Uterus (tissue), 4 donors: Measurements from ENCODE around the gene MAPK8IP2. TPM values are rescaled to one million over a fixed set of nuclear protein-coding genes. Genes with fewer than 3 reads are reported as not detected.

ENCODE experiments used
- DNase-seq, 2 donors: peaks; one replicate each; pipeline ENCODE4 v3.0.0-alpha.2; 2019 to 2020
- H3K27ac ChIP-seq, 2 donors: fragments of 200-600 bp; sonication (generic); 1 replicate in 1 of 2; 2 replicates in 1 of 2; pipeline ENCODE4 v1.5.1; 2016 to 2018
- H3K27me3 ChIP-seq, 2 donors: fragments of 200-600 bp; sonication (generic); one replicate each; pipeline ENCODE4 v1.5.1; 2018 to 2019; ENCODE audit warnings: control low read depth in 1 of 2
- H3K36me3 ChIP-seq, 2 donors: fragments of 200-600 bp; sonication (generic); one replicate each; pipeline ENCODE4 v1.5.1; 2019; ENCODE audit warnings: control low read depth in 1 of 2
- H3K4me1 ChIP-seq, 2 donors: fragments of 200-600 bp; sonication (generic); one replicate each; pipeline ENCODE4 v1.5.1; 2018 to 2019; ENCODE audit warnings: control low read depth in 1 of 2
- H3K4me3 ChIP-seq, 2 donors: fragments of 200-600 bp; sonication (generic); 1 replicate in 1 of 2; 2 replicates in 1 of 2; pipeline ENCODE4 v1.5.1; 2018 to 2019; ENCODE audit warnings: mild to moderate bottlenecking in 1 of 2
- H3K9me3 ChIP-seq, 2 donors: fragments of 200-600 bp; sonication (generic); one replicate each; pipeline ENCODE4 v1.5.1; 2019; ENCODE audit warnings: control low read depth in 1 of 2
- POLR2A ChIP-seq, 2 donors: fragments of 450-650 bp; IDR thresholded peaks; one replicate each; pipeline ENCODE4 v1.6.1; 2016; ENCODE audit warnings: antibody characterized with exemption in 2 of 2, mild to moderate bottlenecking in 1 of 2, moderate library complexity in 1 of 2
- intact Hi-C: fragments of 100-400 bp; cut with DNase I; formaldehyde crosslinking; loops from one replicate; pipeline ENCODE4 v1.15.1; 2023; ENCODE audit warnings: low total_unique reads
- total RNA-seq, 4 donors: library from RNA; depleted of rRNA in 3 of 4; stranded (reverse); fragments of >200 nt in 3 of 4; gene quantifications; one replicate each; pipeline versions ENCODE4 v1.1.0 to v1.2.4, GENCODE V29; 2014 to 2023
- TF ChIP-seq, protein P1 (sequence below), 4 experiments: fragments of 200-600 bp in 2 of 4; fragments of 450-650 bp in 2 of 4; sonication (generic) in 2 of 4; IDR thresholded peaks; one replicate each; pipeline ENCODE4 v1.5.1; 2016 to 2019; ENCODE audit warnings: antibody characterized with exemption in 4 of 4, mild to moderate bottlenecking in 2 of 4, moderate library complexity in 1 of 4
- donor health status: DM: yes; HTN: yes; CAD: no.

Gene MAPK8IP2
- total RNA-seq, 4 donors from 2014 or later: 1.7 to 6.1 (median 5.2) TPM; not detected in 1

DNA sequence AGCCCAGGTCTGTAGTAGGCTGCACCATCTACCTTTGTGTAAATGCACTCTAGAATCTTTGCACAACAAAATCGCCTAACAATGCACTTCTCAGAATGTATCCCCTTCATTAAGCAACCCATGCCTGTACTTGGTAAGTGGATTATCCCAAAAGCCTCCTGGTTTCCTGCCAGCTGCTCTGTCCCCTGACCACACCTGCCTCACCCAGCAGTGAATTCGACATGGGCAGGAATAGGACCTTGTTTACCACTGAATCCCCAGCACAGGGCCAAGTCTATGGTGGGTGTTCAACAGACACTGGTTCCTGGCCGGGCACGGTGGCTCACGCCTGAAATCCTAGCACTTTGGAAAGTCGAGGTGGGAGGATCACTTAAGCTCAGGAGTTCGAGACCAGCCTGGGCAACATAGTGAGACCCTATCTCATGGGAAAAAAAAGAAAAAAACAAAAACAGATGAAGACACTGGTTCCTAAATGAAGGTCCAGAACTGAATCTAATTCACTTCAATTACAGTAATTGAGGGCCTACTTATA lies 32.8 kb upstream of the MAPK8IP2 start:
- no peaks in the 10 kb centered on the region for H3K9me3 ChIP-seq
- H3K36me3 ChIP-seq: no peaks in the 10 kb centered on the region
- intact Hi-C loops: no loop called here
- no peak overlapping the region for H3K27ac ChIP-seq
- TF ChIP-seq, protein P1, sequence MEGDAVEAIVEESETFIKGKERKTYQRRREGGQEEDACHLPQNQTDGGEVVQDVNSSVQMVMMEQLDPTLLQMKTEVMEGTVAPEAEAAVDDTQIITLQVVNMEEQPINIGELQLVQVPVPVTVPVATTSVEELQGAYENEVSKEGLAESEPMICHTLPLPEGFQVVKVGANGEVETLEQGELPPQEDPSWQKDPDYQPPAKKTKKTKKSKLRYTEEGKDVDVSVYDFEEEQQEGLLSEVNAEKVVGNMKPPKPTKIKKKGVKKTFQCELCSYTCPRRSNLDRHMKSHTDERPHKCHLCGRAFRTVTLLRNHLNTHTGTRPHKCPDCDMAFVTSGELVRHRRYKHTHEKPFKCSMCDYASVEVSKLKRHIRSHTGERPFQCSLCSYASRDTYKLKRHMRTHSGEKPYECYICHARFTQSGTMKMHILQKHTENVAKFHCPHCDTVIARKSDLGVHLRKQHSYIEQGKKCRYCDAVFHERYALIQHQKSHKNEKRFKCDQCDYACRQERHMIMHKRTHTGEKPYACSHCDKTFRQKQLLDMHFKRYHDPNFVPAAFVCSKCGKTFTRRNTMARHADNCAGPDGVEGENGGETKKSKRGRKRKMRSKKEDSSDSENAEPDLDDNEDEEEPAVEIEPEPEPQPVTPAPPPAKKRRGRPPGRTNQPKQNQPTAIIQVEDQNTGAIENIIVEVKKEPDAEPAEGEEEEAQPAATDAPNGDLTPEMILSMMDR (IDR thresholded peaks at IDR 0.05): no peak
- TF ChIP-seq POLR2A (IDR thresholded peaks at IDR 0.05): no peak
- H3K4me1 ChIP-seq: no peaks in the 10 kb centered on the region
- no peak for DNase-seq
- H3K4me3 ChIP-seq: no peak overlapping the region
- no peaks in the 10 kb centered on the region for H3K27me3 ChIP-seq

GRCh38 chr22:50568626-50569025 lies 32.0 kb upstream of the MAPK8IP2 start:
- intact Hi-C loops: no loop called here
- H3K4me1 ChIP-seq: no peaks in the 10 kb centered on the region
- H3K27me3 ChIP-seq: no peaks in the 10 kb centered on the region
- no peak for DNase-seq
- H3K27ac ChIP-seq: no peak overlapping the region
- H3K36me3 ChIP-seq: no peaks in the 10 kb centered on the region
- no peaks in the 10 kb centered on the region for H3K9me3 ChIP-seq
- H3K4me3 ChIP-seq: no peak overlapping the region
- TF ChIP-seq, protein P1 (IDR thresholded peaks at IDR 0.05): no peak
- no peak for TF ChIP-seq POLR2A (IDR thresholded peaks at IDR 0.05)

- H3K4me1 ChIP-seq: no peaks in the 10 kb centered on the region
These were observed 31.5 kb upstream of the MAPK8IP2 start for GRCh38 chr22:50569041-50569459.

DNA sequence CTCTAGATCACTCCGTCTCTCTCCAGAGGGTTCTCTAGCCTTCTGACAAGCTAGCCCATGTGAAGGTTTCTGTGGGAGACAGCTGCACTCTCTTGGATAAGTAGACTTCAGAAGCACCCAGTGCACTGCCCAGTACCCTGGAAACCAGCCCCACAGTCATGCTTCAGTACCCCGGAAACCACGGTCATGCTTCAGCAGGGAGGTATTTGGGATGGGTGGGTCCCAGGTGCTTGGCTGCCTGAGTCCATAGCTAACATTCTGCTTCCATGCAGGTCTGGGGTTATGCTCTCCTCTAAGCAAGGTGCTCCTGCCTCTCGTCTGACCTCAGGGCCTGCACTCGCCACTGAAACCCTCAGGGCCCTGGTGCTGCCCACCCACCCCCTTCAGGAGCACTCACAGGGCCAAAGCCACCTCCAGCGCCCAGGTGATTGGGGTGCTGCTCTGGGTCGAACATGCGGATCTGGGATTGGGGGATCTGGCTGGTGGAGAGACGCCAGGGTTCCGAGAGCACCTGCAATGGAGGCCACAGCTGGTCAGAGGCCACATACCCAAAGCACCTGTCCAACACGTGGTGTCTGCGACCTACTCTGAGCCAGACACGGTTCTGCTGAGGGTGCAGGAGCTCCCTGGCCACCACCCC lies 30.6 kb upstream of the MAPK8IP2 start:
- H3K27ac ChIP-seq: no peak overlapping the region
- intact Hi-C loops: no loop called here
- TF ChIP-seq POLR2A (IDR thresholded peaks at IDR 0.05): no peak
- TF ChIP-seq, protein P1 (IDR thresholded peaks at IDR 0.05): no peak
- H3K4me1 ChIP-seq: no peaks in the 10 kb centered on the region
- H3K27me3 ChIP-seq: no peaks in the 10 kb centered on the region
- H3K4me3 ChIP-seq: no peak overlapping the region
- H3K9me3 ChIP-seq: no peaks in the 10 kb centered on the region
- DNase-seq: no peak
- no peaks in the 10 kb centered on the region for H3K36me3 ChIP-seq

More at GRCh38 chr22:50569041-50569459, 31.5 kb upstream of the MAPK8IP2 start:
- no peak overlapping the region for H3K4me3 ChIP-seq
- intact Hi-C loops: no loop called here
- no peak overlapping the region for H3K27ac ChIP-seq
- TF ChIP-seq, protein P1 (IDR thresholded peaks at IDR 0.05): no peak
- TF ChIP-seq POLR2A (IDR thresholded peaks at IDR 0.05): no peak
- H3K27me3 ChIP-seq: no peaks in the 10 kb centered on the region
- H3K36me3 ChIP-seq: no peaks in the 10 kb centered on the region
- no peak for DNase-seq
- no peaks in the 10 kb centered on the region for H3K9me3 ChIP-seq

DNA sequence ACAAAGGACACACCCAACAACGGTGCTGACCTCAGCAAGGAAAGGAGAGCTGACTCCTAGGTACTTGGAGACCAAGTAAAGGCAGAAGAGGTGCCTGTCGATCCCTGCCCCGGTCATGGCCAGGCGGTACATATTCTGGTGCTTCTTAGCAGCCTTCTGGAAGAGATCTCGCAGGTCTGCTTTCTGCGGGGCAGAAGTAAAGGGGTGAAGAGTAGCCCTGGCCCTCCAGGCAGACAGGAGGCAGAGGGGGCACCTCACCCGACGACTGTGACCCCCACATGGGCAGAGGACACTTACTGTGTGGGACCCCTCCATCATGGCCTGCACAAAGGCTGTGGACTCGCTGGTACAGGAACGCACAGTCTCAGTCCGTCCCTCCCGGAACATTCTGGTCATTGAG lies 29.7 kb upstream of the MAPK8IP2 start:
- H3K4me1 ChIP-seq: no peaks in the 10 kb centered on the region
- no peak overlapping the region for H3K4me3 ChIP-seq
- no peak for TF ChIP-seq POLR2A (IDR thresholded peaks at IDR 0.05)
- TF ChIP-seq, protein P1 (IDR thresholded peaks at IDR 0.05): no peak
- no peaks in the 10 kb centered on the region for H3K9me3 ChIP-seq
- no peaks in the 10 kb centered on the region for H3K27me3 ChIP-seq
- DNase-seq: no peak
- H3K27ac ChIP-seq: no peak overlapping the region
- intact Hi-C loops: no loop called here
- H3K36me3 ChIP-seq: no peaks in the 10 kb centered on the region
